OCI-LY3 (cell line): ENCODE data around the gene VIPR2.
"Not testable (repeated sequence)": the region's sequence is repeated elsewhere in the genome, so short reads cannot be mapped to it uniquely, and the experiment has no call there.

Source experiments
- CTCF ChIP-seq: fragments of 200-600, 300-600 bp; sonication (generic); IDR thresholded peaks from 2 replicates; pipeline ENCODE4 v1.5.1; 2014; ENCODE audit warnings: antibody characterized with exemption, low read length, low read depth
- EZH2phosphoT487 ChIP-seq: fragments of 200-600 bp; shearing (Covaris generic); IDR thresholded peaks from 2 replicates; pipeline ENCODE4 v1.6.1; 2018; ENCODE audit warnings: antibody characterized with exemption, mixed run types, low read depth

- TF ChIP-seq CTCF, EZH2phosphoT487: not testable (repeated sequence)
Observed at GRCh38 chr7:158998261-158998660, 146.4 kb downstream of the VIPR2 start.
